ENCODE measurements around the gene DOCK8. TPM values are rescaled to one million over a fixed set of nuclear protein-coding genes. Genes with fewer than 3 reads are reported as not detected.
"Not testable (repeated sequence)": the region's sequence is repeated elsewhere in the genome, so short reads cannot be mapped to it uniquely, and the experiment has no call there.

Gene DOCK8
- total RNA-seq, 1 experiment from 2014 or later = 0.37 TPM

DNA sequence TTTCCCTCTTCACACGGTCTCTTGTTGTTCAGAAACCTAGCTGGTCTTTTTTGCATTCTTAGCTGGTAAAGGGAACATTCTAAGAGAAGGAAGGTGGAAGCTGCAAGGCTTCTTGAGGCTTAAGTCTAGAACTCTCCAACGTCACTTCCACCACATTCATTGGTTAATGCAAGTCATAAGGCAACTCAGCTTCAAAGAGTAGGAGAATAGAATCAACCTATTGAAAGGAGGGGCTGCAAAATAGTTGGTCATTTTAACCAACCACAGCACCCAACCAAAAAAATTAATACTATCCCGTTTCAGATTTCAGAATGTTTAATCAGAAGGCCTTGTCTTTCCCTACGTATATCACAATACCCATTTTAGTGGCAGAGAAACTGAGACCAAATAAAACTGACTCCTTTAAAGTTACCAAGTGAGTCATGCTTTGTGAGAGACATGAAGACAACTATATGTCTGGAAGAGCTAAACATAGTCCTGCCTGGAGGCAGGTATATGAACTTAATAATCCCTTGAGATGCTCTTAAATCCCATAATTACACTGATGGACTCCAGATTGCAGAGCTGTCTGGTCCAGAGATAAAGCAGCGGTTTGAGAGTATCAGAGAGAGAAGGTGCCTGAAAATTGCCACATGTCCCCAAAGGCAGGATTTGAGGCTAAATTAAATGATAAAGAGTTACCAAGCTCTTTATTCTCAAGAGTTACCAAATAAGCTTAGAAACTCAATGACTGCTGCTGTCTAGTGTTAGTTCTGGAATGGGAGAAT lies 14.4 kb downstream of the DOCK8 start:
- no peaks in the 10 kb centered on the region for H3K36me3 ChIP-seq (ENCODE audit: control insufficient read depth in 1 of 2, insufficient read depth in 2 of 2, low read length in 2 of 2)
- no peak overlapping the region for H3K9ac ChIP-seq (ENCODE audit: low read length)
- H3K4me3 ChIP-seq (replicated peaks in 1 of 2; ENCODE audit: low read depth in 1 of 2, low read length in 2 of 2) = no peak overlapping the region
- no peak for DNase-seq (ENCODE audit: low read depth, low spot score)
- no peak overlapping the region for H2AFZ ChIP-seq (ENCODE audit: low read depth, low read length, poor library complexity, severe bottlenecking)
- no peaks in the 10 kb centered on the region for H3K27me3 ChIP-seq (ENCODE audit: insufficient read depth, low read length)
- no peaks in the 10 kb centered on the region for H3K4me1 ChIP-seq (ENCODE audit: control insufficient read depth in 1 of 2, insufficient read depth in 2 of 2, low read length in 2 of 2)
- no peaks in the 10 kb centered on the region for H3K9me3 ChIP-seq (ENCODE audit: control insufficient read depth in 1 of 2, insufficient read depth in 1 of 2, low read depth in 1 of 2, low read length in 2 of 2)
- BruUV-seq (replicated peaks) = no TSS peak
- RAD21 ChIA-PET (ENCODE audit: low non-redundant PET in 1 of 2, low total read pairs in 2 of 2, uncharacterized antibody in 2 of 2, unreplicated experiment in 2 of 2) = no interaction called here
- H3K27ac ChIP-seq (ENCODE audit: low read depth, low read length) = no peak overlapping the region
- H3K79me2 ChIP-seq (ENCODE audit: insufficient read depth, low read length) = no peaks in the 10 kb centered on the region
- no peaks in the 10 kb centered on the region for H4K20me1 ChIP-seq (ENCODE audit: insufficient read depth)
- intact Hi-C loops (cut with micrococcal nuclease) = no loop called here
- CTCF ChIA-PET = no interaction called here
- TF ChIP-seq YY1 (IDR thresholded peaks at IDR 0.05; ENCODE audit: extremely low read depth, insufficient replicate concordance, low read depth, low read length) = no peak
- no peaks in the 10 kb centered on the region for H3K9me2 ChIP-seq (ENCODE audit: insufficient read depth)
- ATAC-seq = no peak
- H3K4me2 ChIP-seq (ENCODE audit: low read length) = no peak overlapping the region
- POLR2A ChIA-PET = no interaction called here

DNA sequence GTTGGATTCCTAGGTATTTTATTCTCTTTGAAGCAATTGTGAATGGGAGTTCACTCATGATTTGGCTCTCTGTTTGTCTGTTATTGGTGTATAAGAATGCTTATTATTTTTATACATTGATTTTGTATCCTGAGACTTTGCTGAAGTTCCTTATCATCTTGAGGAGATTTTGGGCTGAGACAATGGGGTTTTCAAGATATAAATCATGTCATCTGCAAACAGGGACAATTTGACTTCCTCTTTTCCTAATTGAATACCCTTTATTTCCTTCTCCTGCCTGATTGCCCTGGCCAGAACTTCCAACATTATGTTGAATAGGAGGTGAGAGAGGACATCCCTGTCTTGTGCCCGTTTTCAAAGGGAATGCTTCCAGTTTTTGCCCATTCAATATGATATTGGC lies 17.0 kb downstream of the DOCK8 start:
- H3K36me3 ChIP-seq (ENCODE audit: control insufficient read depth in 1 of 2, insufficient read depth in 2 of 2, low read length in 2 of 2); ATAC-seq; H3K9me2 ChIP-seq (ENCODE audit: insufficient read depth); CTCF ChIA-PET; H3K4me2 ChIP-seq (ENCODE audit: low read length); POLR2A ChIA-PET; H2AFZ ChIP-seq (ENCODE audit: low read depth, low read length, poor library complexity, severe bottlenecking); H3K27me3 ChIP-seq (ENCODE audit: insufficient read depth, low read length); H3K4me1 ChIP-seq (ENCODE audit: control insufficient read depth in 1 of 2, insufficient read depth in 2 of 2, low read length in 2 of 2); H3K4me3 ChIP-seq (replicated peaks in 1 of 2; ENCODE audit: low read depth in 1 of 2, low read length in 2 of 2); DNase-seq (ENCODE audit: low read depth, low spot score); H3K9me3 ChIP-seq (ENCODE audit: control insufficient read depth in 1 of 2, insufficient read depth in 1 of 2, low read depth in 1 of 2, low read length in 2 of 2); H3K79me2 ChIP-seq (ENCODE audit: insufficient read depth, low read length); H3K9ac ChIP-seq (ENCODE audit: low read length); intact Hi-C loops (cut with micrococcal nuclease); H3K27ac ChIP-seq (ENCODE audit: low read depth, low read length); BruUV-seq (replicated peaks); RAD21 ChIA-PET (ENCODE audit: low non-redundant PET in 1 of 2, low total read pairs in 2 of 2, uncharacterized antibody in 2 of 2, unreplicated experiment in 2 of 2); H4K20me1 ChIP-seq (ENCODE audit: insufficient read depth): not testable (repeated sequence)

DNA sequence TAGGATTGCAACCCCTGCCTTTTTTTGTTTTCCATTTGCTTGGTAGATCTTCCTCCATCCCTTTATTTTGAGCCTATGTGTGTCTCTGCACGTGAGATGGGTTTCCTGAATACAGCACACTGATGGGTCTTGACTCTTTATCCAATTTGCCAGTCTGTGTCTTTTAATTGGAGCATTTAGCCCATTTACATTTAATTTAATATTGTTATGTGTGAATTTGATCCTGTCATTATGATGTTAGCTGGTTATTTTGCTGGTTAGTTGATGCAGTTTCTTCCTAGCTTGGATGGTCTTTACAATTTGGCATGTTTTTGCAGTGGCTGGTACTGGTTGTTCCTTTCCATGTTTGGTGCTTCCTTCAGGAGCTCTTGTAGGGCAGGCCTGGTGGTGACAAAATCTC lies 19.0 kb downstream of the DOCK8 start:
- H3K36me3 ChIP-seq (ENCODE audit: control insufficient read depth in 1 of 2, insufficient read depth in 2 of 2, low read length in 2 of 2); H3K27ac ChIP-seq (ENCODE audit: low read depth, low read length); BruUV-seq (replicated peaks); H2AFZ ChIP-seq (ENCODE audit: low read depth, low read length, poor library complexity, severe bottlenecking); H3K4me3 ChIP-seq (replicated peaks in 1 of 2; ENCODE audit: low read depth in 1 of 2, low read length in 2 of 2); CTCF ChIA-PET; H3K9me3 ChIP-seq (ENCODE audit: control insufficient read depth in 1 of 2, insufficient read depth in 1 of 2, low read depth in 1 of 2, low read length in 2 of 2); DNase-seq (ENCODE audit: low read depth, low spot score); POLR2A ChIA-PET; RAD21 ChIA-PET (ENCODE audit: low non-redundant PET in 1 of 2, low total read pairs in 2 of 2, uncharacterized antibody in 2 of 2, unreplicated experiment in 2 of 2); H3K4me1 ChIP-seq (ENCODE audit: control insufficient read depth in 1 of 2, insufficient read depth in 2 of 2, low read length in 2 of 2); H3K9me2 ChIP-seq (ENCODE audit: insufficient read depth); H3K4me2 ChIP-seq (ENCODE audit: low read length); intact Hi-C loops (cut with micrococcal nuclease); H3K27me3 ChIP-seq (ENCODE audit: insufficient read depth, low read length); H3K9ac ChIP-seq (ENCODE audit: low read length); H3K79me2 ChIP-seq (ENCODE audit: insufficient read depth, low read length); H4K20me1 ChIP-seq (ENCODE audit: insufficient read depth); ATAC-seq: not testable (repeated sequence)

Data from HCT116 (cell line).